HepG2 (cell line): Measurements from ENCODE around the gene CLASP2.

Source experiments
- ATF3 ChIP-seq: sonication (generic); formaldehyde crosslinking; IDR thresholded peaks from 2 replicates; pipeline ENCODE4 v1.4.0; 2020; ENCODE audit warnings: missing genetic modification reagents
- CTCF ChIP-seq: sonication (generic); formaldehyde crosslinking; IDR thresholded peaks from 2 replicates; pipeline ENCODE4 v1.5.0; 2020; ENCODE audit warnings: mild to moderate bottlenecking, missing genetic modification reagents, moderate library complexity
- EED ChIP-seq: sonication (generic); formaldehyde crosslinking; IDR thresholded peaks from 2 replicates; pipeline ENCODE4 v1.5.0; 2020; ENCODE audit warnings: mild to moderate bottlenecking, missing genetic modification reagents
- HNRNPH1 ChIP-seq: fragments of 200-400 bp; formaldehyde crosslinking; optimal IDR thresholded peaks from 2 replicates; pipeline ENCODE3; 2017; ENCODE audit warnings: mild to moderate bottlenecking, low read depth, low read length
- POLR2A ChIP-seq, 2 experiments: IDR thresholded peaks; 2 replicates each; pipeline ENCODE4 v1.6.1; 2011; ENCODE audit warnings: low read depth in 2 of 2, low read length in 2 of 2, mild to moderate bottlenecking in 1 of 2, moderate library complexity in 1 of 2; ENCODE audit not compliant: insufficient read depth in 1 of 2
- SP1 ChIP-seq, 2 experiments: fragments of 450-650 bp in 1 of 2; sonication (generic) in 1 of 2; formaldehyde crosslinking in 1 of 2; IDR thresholded peaks; 2 replicates each; pipeline versions ENCODE4 v1.4.0 to v1.6.1; 2016 to 2020; ENCODE audit warnings: missing genetic modification reagents in 1 of 2
- XRCC5 ChIP-seq: fragments of 200-400 bp; formaldehyde crosslinking; optimal IDR thresholded peaks from 2 replicates; pipeline ENCODE3; 2017; ENCODE audit warnings: mild to moderate bottlenecking, low read length
- ZBTB1 ChIP-seq: sonication (generic); formaldehyde crosslinking; IDR thresholded peaks from 2 replicates; pipeline ENCODE4 v1.4.0; 2020; ENCODE audit warnings: missing genetic modification reagents, borderline replicate concordance
- ZNF383 ChIP-seq: sonication (generic); formaldehyde crosslinking; IDR thresholded peaks from 2 replicates; pipeline ENCODE4 v1.4.0; 2020; ENCODE audit warnings: missing genetic modification reagents, mild to moderate bottlenecking, borderline replicate concordance
- ZNF558 ChIP-seq: sonication (generic); formaldehyde crosslinking; IDR thresholded peaks from 2 replicates; pipeline ENCODE4 v1.9.0; 2022; ENCODE audit warnings: mild to moderate bottlenecking, missing genetic modification reagents, borderline replicate concordance

GRCh38 chr3:33581666-33582065 is 136.4 kb downstream of the CLASP2 start:
- TF ChIP-seq CTCF (CRISPR knock-in tag) (no peak), ZBTB1 (CRISPR knock-in tag) (no peak), ZNF558 (no peak), POLR2A (IDR thresholded peaks at IDR 0.05; ENCODE audit: insufficient read depth in 1 of 2, low read depth in 2 of 2, low read length in 2 of 2) (no peak), ZNF383 (no peak), XRCC5 (no peak), HNRNPH1 (no peak), ATF3 (no peak), SP1 (IDR thresholded peaks at IDR 0.05) (no peak), SP1 (CRISPR knock-in tag; IDR thresholded peaks at IDR 0.05) (no peak), EED (CRISPR knock-in tag) (no peak)
